NCI-H2107 treated with DMSO at 0.1 percent for 48 hours (cell line): Measurements from ENCODE around the gene TSPAN4.

ENCODE experiments used
- DNase-seq: peaks from one replicate; lab custom pipeline; 2025; ENCODE audit not compliant: unreplicated experiment; lab: John Stamatoyannopoulos, UW

TSPAN4 gene

DNA sequence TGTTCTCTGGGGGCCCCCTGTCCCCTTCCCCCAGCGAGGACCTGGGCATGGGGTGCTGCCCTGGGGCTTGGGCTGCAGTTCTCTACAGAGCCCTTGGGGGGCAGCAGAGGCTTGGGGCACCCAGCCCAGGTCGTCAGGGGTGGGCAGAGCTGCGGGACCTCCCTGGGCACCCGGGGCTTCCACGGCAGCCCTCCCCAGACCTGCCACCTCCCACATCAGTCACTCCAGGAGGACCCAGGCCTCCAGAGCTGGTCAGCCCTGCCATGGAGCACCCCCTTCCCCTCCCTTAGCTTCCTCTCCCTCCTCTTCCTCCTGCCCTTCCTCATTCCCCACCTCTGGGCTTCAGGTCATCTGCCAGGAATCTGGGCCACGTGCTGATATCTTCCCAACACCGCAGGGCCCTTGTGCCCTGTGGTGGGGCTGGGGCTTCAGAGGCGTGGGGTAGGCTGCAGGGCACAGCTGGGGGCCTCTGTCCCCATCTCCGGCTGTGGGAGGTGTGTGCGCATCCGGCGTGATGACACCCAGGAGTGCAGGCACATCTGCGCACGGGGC lies 5.8 kb downstream of the TSPAN4 start:
- DNase-seq = no peak

GRCh38 chr11:849104-849824 lies 6.6 kb downstream of the TSPAN4 start:
- peak; percentile 36 for DNase-seq

- no peak for DNase-seq
Measured at GRCh38 chr11:849951-850774, 7.5 kb downstream of the TSPAN4 start.

- no peak for DNase-seq
Measured at GRCh38 chr11:850775-851763, 8.4 kb downstream of the TSPAN4 start.

GRCh38 chr11:852762-853161 lies 10.1 kb downstream of the TSPAN4 start:
- DNase-seq = no peak

DNA sequence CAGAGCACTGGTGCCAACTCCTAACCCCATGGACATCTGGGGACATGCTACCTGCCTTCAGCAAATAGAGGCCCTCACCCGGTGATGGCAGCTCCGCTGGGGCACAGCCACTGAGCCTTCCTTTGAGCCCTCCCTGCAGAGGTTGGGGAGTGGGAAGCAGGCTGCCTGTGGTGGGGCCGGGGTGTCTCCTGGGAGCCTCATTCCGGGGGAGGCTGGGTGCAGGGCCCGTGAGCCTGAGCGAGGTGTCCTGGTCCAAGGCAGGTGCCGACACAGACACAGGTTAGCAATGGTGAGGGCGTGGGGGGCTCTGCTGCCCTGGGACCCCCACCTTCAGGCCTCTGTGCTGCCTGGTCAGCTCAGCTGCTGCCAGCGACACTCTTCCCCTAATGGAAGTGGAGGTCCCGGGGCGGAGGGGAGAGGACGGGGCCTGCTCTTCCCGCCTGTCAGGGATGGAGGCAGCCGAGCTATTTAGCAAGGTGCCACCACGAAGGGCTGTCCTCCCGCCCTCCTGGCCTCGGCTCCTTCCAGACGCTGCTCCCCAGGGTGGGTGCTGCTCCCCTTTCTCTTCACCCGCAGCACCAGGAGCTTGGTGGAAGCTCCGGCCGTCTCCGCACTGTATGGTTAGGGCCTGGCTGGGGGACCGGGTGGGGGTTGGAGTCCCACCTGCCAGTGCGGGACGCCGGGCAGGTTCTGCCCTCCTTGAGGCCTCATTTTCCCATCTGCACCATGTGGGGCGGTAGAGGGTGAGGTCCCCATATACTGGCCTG lies 11.2 kb downstream of the TSPAN4 start:
- no peak for DNase-seq

DNA sequence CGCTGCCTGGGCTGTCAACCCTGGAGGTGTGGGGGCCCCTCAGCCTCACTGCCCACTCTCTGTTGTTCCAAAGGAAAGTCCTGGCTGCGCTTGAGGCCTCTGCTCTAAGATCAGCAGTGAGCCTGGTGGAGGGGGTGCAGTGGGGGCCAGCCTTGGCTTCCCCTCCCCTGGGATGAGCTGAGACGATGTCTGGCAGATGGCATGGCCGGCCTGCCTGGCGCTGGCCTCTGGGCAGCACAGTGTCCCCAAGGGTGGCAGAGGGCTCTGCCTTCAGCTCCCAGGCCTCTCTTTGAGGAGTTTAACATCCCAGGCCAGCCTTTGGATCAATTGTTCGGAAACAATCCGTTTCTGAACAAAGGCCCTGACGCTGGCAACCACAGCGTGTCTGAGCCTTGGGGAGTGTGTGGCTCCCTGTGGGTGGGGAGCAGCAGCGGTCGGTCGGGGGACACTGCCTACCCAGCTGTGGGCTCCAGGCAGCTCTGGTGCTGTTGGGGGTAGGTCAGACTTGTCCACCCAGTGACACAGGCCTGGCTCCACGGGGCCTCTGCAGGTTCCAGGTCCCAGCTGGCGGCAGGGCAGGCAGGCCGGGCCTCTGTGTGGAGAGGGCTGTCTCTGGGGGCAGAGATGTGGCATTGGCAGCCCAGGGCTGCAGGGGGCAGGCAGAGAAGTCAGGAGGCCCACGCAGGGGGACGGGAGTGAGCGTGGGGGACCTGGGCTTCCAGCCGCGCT lies 12.1 kb downstream of the TSPAN4 start:
- DNase-seq = no peak

- DNase-seq = no peak
Measured at GRCh38 chr11:855330-855674, 12.7 kb downstream of the TSPAN4 start.

GRCh38 chr11:855796-856195 lies 13.1 kb downstream of the TSPAN4 start:
- no peak for DNase-seq

DNA sequence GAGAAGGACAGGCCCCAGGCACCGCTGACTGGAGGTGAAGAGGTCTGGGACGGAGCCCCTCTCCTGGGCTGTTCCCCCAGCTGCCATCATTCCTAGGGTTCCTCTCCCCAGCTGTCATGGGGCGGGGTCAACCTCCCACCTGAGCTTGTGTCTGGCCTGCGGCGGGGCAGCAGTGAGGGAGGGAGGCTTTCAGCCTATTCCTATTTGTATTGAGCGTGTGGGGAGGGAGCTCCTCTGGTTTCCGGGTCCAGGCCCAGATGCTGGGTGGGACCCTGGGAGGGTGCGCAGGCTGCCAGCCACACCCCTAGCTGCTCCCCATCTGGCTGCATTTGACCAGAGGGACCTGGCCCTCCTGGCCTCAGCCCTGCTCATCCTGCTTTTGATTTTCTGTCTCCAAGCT lies 13.7 kb downstream of the TSPAN4 start:
- no peak for DNase-seq

GRCh38 chr11:858053-858761 lies 15.6 kb downstream of the TSPAN4 start:
- DNase-seq = no peak

GRCh38 chr11:858762-859339 lies 16.2 kb downstream of the TSPAN4 start:
- no peak for DNase-seq

GRCh38 chr11:859394-860131 lies 16.9 kb downstream of the TSPAN4 start:
- DNase-seq = peak; percentile 68

DNA sequence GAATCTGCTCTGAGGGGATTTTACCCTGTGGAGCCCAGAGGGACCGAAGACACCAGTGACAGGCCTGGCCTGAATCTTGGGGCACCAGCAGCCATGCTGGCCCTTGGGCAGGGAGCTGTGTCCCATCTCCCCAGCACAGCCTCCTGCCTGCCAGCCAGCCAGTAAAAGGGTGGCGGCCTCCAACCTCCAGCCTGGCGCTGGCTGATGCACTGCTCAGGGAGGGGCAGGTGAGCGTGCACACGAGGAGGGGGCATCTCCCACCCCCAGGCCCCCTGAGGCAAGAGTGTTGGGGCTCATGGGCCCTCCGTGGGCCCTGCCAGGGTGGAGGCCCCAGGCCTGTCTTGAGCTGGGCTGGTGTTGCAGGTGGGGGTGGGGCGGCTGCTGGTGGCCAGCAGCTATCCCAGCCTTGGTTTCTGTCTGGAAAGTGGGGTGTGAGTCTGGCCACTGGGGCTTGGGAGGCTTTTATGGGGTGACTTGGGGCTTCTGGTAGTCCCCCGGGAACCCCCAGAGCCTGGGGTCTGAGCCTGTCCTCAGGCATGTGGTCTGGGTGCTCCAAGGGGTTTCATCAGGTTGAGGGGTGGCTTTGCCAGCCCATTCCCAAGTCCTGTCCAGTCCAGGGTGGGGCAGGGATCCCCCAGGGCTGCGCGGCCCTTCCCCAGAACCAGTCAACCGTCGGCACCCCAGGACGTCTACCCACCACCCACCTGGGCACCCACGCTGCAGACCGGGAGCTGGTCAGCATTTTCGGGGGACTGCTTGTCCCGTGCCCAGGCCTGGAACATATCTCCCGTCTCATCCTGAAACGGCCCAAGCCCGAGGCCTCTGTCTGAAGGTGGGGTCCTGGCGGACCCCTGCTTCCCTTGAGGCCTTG lies 17.8 kb downstream of the TSPAN4 start:
- no peak for DNase-seq

DNA sequence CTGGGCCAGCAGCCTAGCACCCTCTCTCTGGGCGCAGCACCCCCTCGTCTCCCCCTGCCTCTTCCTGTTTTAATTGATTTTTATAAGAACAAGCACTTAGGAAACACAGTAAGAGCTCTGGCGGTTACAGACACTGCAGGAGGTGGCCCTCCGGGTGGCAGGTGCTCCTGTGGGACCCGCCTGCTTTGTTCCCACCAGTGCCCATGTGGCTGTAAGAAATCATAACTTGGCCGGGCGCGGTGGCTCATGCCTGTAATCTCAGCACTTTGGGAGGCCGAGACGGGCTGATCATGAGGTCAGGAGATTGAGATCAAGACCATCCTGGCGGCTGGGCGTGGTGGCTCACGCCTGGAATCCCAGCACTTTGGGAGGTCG lies 18.4 kb downstream of the TSPAN4 start:
- peak; percentile 96 for DNase-seq

DNA sequence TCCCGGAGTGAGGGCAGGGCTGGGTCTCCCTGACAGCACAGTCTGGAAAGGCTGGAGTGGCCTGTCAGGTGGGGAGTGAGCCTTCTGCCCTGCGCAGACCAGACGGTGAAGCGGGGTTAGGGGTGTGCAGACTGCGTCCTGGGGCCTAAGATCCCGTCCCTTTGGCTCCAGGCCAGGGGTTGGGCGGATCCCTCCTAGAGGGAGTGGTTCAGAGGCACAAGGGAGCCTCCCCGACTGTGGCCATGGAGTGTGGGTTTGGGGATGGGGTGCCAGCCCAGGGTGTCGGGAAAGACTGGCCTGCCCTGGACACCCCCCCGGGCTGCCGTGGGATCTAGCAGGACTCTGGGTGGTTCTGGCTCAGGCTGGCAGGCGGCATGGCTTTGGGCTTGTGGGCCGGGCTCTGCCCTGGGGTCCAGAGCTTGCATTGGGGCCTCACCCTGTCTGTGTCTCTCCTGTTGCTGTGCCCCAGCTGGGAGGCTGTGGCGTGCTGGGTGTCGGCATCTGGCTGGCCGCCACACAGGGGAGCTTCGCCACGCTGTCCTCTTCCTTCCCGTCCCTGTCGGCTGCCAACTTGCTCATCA lies 19.5 kb downstream of the TSPAN4 start:
- no peak for DNase-seq

DNA sequence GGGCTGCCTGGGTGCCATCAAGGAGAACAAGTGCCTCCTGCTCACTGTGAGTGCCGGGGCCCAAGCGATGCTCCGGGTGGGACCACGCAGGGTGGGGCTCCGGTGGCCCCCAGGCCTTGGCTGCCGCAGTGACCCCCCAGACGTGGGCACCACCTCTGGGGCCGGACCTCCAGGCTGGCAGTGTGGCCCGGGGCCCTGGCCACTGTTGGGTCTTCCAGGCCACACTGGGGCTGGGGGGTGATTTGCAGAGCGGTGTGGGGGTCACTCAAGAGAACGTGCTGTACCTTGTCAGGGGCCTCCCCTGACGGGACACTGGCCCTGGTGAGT lies 20.0 kb downstream of the TSPAN4 start:
- no peak for DNase-seq
